GM23248 (cell line): Measurements from ENCODE around the gene XCL2.
"Not testable (repeated sequence)": the region's sequence is repeated elsewhere in the genome, so short reads cannot be mapped to it uniquely, and the experiment has no call there.

ENCODE experiments used
- EZH2 ChIP-seq: fragments of 200-600 bp; sonication (generic); IDR thresholded peaks from 2 replicates; pipeline ENCODE4 v1.6.1; 2018; ENCODE audit warnings: antibody characterized with exemption, mild to moderate bottlenecking; ENCODE audit not compliant: insufficient read depth, poor library complexity, severe bottlenecking
- EZH2phosphoT487 ChIP-seq: fragments of 200-600 bp; sonication (generic); IDR thresholded peaks from 2 replicates; pipeline ENCODE4 v1.6.1; 2018; ENCODE audit warnings: antibody characterized with exemption, moderate library complexity, mild to moderate bottlenecking, low read depth; ENCODE audit not compliant: insufficient read depth

DNA sequence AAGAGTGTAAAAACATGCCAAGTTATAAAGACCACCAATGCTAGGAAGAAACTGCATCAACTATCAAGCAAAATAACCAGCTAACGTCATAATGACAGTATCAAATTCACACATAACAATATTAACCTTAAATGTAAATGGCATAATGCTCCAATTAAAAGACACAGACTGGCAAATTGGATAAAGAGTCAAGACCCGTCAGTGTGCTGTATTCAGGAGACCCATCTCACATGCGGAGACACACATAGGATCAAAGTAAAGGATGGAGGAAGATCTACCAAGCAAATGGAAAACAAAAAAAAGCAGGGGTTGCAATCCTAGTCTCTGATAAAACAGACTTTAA is 2.7 kb upstream of the XCL2 start:
- TF ChIP-seq EZH2, EZH2phosphoT487: not testable (repeated sequence)
